HG02588 (cell line): ENCODE results near the gene NAGLU.
"Not testable (repeated sequence)": the region's sequence is repeated elsewhere in the genome, so short reads cannot be mapped to it uniquely, and the experiment has no call there.

Source experiments
- ATAC-seq: cut with Tn5 transposase; IDR thresholded peaks from one replicate; pipeline ENCODE4 v1.9.1; 2021; ENCODE audit warnings: mild to moderate bottlenecking, moderate library complexity; ENCODE audit not compliant: unreplicated experiment

Gene NAGLU

DNA sequence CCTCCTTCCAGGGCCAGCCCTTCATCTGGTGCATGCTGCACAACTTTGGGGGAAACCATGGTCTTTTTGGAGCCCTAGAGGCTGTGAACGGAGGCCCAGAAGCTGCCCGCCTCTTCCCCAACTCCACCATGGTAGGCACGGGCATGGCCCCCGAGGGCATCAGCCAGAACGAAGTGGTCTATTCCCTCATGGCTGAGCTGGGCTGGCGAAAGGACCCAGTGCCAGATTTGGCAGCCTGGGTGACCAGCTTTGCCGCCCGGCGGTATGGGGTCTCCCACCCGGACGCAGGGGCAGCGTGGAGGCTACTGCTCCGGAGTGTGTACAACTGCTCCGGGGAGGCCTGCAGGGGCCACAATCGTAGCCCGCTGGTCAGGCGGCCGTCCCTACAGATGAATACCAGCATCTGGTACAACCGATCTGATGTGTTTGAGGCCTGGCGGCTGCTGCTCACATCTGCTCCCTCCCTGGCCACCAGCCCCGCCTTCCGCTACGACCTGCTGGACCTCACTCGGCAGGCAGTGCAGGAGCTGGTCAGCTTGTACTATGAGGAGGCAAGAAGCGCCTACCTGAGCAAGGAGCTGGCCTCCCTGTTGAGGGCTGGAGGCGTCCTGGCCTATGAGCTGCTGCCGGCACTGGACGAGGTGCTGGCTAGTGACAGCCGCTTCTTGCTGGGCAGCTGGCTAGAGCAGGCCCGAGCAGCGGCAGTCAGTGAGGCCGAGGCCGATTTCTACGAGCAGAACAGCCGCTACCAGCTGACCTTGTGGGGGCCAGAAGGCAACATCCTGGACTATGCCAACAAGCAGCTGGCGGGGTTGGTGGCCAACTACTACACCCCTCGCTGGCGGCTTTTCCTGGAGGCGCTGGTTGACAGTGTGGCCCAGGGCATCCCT lies 7.4 kb downstream of the NAGLU start:
- ATAC-seq, result no peak

GRCh38 chr17:42544874-42545283 lies 8.8 kb downstream of the NAGLU start:
- ATAC-seq, result no peak

DNA sequence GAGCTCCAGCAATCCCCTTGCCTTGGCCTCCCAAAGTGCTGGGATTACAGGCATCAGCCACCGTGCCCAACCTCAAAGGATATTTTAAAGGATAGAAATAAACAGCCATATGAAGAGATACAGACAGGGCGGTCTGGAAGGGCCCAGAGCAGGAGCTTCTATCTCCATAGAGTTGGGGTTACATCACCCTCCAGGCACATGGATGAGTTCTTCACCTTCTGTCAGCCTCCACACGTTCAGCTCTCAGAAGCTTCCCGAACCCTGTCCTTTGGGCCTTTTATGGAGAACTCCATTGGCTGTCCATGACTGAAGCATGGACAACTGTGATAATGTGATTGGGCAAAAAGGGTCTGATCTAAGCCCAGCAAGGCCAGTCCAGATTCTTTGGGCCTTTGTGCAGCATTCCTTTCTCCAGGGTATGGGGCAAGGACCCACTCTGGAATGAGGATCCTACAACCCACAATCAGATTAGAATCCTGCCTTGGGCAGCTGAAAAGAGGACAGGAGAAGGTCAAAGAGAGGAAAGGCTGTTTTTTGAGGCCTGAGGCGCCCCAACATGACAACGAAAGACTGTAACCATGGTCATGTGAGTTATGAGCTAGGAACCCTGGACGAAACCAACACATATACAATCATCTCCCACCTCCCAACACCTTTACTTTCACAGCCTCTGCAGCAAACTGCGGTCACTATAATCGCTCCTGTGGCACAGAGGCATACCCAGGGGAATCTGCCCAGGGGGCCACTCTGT lies 9.9 kb downstream of the NAGLU start:
- ATAC-seq, result not testable (repeated sequence)

DNA sequence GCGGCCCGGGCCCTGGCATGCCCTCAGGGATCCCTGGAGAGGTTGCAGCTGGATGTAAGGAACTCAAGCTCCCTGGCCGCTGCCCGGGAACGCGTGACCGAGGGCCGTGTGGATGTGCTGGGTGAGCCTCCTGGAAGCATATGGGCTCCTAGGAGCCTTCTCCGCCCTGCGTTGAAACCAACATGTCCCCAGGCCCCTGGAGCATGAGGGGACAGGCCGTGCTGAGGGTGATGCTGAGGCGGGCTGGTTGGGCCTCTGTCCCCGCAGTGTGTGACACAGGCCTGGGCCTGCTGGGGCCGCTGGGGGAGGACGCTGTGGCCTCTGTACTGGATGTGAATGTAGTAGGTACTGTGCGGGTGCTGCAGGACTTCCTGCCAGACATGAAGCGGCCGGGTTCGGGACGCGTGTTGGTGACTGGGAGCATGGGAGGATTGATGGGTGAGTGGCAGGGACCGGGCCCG lies 11.0 kb downstream of the NAGLU start:
- ATAC-seq, result no peak

- no peak for ATAC-seq
Observed at GRCh38 chr17:42547698-42548069, 11.6 kb downstream of the NAGLU start.

DNA sequence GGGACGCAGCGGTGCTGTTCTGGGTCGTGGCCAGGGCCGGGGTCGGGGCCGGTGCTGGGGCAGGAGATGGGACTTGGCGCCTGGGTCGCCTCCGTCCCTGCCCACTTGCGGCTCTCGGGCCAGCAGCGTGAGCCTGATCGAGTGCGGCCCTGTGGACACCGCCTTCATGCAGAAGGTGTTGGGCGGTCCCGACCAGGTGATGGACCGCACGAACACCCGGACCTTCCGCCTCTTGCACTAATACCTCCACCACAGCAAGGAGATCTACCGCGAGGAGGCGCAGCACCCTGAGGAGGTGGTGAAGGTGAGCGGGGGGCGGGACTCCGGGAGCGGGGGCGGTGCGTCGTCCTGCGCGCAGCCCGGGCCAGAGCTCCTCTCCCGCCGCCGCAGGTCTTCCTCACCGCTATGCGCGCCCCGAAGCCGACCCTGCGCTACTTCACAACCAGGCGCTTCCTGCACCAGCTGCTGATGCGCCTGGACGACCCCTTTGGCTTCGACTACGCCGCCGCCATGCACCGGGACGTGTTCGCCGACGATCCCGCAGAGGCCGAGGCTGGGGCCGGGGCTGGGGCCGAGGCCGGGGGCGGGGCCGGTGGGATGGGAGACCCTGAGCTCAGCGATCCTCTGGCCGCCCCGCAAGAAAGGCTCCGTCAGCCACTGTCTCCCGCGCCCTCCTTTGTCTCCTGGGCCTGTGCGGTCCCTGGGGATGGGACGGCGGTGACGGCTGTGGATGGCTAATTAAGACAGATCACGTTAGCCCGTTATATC lies 12.2 kb downstream of the NAGLU start:
- peak; percentile 43 for ATAC-seq

GRCh38 chr17:42548993-42549755 lies 13.1 kb downstream of the NAGLU start:
- ATAC-seq, result no peak

DNA sequence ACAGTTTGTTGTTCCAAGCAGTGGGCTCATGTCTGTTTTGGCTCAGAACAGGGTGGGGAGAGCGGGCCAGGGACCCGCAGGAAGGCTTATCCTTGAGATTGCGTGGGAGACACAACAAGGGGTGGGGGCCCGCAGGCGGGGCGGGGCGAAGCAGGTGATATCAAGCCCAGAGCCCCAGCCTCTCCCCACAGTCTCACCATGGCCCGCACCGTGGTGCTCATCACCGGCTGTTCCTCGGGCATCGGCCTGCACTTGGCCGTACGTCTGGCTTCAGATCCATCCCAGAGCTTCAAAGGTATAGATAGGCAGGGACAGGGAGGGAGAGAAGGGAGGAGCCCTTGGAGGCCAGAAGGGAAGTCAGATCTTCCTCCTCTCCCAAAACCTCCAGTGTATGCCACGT lies 16.7 kb downstream of the NAGLU start, which contains the start of gene HSD17B1:
HSD17B1 (plus strand) TSS at position 188 of the 400 bp plus-strand sequence; CDS start at position 199, 11 bp downstream.
- not testable (repeated sequence) for ATAC-seq

- ATAC-seq, result no peak
Observed at GRCh38 chr17:42553161-42553818, 17.2 kb downstream of the NAGLU start.

DNA sequence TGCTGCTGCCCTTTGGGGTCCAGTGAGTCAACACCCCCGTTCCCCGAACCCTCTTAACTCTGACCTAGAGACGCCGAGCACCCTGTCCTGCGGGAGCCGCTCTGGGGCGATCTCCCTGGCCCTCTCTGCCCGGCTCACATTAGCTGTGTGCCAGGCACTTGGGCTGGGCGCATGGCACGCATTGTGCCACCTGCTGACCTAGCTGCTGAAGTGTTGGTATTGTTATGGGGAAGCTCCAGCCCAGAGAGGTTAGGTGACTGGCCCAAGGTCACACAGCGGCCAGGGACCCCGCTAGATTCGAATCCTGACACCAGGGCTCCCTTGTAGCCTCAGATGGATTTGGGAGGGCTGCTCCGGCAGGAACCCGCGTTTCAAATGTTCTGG lies 17.8 kb downstream of the NAGLU start:
- ATAC-seq, result no peak

GRCh38 chr17:42554250-42555121 lies 18.4 kb downstream of the NAGLU start:
- ATAC-seq, result peak; percentile 65

- ATAC-seq, result no peak
Observed at GRCh38 chr17:42555122-42555622, 19.1 kb downstream of the NAGLU start.

DNA sequence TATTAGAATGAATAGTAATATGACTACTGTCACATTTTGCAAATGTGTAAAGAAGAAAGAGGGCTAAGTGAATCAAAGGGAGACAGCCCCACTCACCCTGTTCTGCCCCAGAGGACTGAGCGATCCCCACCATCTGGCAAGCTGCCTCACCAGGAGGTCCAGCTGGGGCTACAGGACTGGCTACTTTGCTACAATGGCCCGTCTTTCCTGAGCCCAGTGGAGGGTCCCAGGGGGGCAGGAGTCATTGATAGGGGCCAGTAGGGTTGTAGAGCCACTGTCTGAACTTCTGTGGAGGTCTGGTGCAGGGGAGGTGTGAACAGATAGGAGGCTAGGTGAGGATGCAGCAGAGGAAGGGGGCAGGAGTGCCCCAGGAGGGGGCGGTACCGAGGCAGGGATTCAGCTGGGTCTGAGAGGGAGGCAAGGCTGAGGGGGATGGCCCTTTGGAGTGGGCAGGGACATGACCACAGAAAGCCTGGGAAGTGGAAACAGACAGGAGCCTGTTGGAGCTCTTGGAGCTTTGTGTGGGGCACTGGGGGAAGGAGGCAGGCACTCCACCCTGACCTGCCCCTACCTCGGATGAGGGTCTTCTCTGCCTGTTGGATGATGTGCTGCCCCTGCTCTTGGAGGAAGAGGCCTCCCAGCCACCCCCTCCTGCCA lies 20.0 kb downstream of the NAGLU start:
- not testable (repeated sequence) for ATAC-seq

DNA sequence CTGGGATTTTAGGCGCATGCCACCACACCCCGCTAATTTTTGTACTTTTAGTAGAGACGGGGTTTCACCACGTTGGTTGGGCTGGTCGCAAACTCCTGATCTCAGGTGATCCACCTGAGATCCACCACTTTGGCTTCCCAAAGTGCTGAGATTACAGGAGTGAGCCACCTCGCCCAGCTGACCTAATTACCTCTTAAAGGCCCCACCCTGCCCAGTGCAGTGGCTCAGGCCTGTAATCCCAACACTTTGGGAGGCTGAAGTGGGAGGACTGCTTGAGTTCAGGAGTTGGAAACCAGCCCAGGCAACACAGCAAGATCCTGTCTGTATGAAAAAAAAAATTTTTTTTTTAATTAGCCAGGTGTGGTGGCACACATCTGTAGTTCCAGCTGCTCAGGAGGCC lies 23.0 kb downstream of the NAGLU start:
- no peak for ATAC-seq

GRCh38 chr17:42560246-42560645 lies 24.2 kb downstream of the NAGLU start:
- ATAC-seq, result no peak

GRCh38 chr17:42561897-42562387 lies 25.9 kb downstream of the NAGLU start, which contains the start of gene COASY:
COASY (plus strand) TSS chr17:42562148; CDS start chr17:42562623, 475 bp downstream.
- peak; percentile 52 for ATAC-seq

DNA sequence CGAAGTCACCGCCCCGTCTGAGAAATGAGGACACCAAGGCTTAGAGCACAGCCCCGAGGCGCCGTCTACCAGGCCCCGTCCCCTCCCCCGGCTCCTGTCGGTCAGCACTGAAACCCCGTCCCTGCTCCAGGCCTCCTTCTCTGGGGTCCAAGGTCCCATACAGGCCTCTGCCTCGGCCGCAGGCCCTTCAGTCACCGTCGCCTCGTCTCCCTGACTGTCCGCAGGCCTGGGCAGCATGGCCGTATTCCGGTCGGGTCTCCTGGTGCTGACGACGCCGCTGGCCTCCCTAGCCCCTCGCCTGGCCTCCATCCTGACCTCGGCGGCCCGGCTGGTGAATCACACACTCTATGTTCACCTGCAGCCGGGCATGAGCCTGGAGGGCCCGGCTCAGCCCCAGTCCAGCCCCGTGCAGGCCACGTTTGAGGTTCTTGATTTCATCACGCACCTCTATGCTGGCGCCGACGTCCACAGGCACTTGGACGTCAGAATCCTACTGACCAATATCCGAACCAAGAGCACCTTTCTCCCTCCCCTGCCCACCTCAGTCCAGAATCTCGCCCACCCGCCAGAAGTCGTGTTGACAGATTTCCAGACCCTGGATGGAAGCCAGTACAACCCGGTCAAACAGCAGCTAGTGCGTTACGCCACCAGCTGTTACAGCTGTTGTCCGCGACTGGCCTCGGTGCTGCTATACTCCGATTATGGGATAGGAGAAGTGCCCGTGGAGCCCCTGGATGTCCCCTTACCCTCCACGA lies 26.5 kb downstream of the NAGLU start:
- ATAC-seq, result no peak
